Type B pancreatic cell (in vitro differentiated cells): ENCODE measurements around the gene CXCR5. TPM values are rescaled to one million over a fixed set of nuclear protein-coding genes. Genes with fewer than 3 reads are reported as not detected.

Experiments
- DNase-seq: peaks from one replicate; pipeline ENCODE4 v3.0.0; 2021; ENCODE audit warnings: mixed read lengths; ENCODE audit not compliant: unreplicated experiment; ENCODE audit errors: extremely low spot score
- H3K27ac Mint-ChIP-seq: 2 replicates; pipeline ENCODE4 v1.8.0; 2021; ENCODE audit warnings: mild to moderate bottlenecking, mixed read lengths
- H3K27me3 Mint-ChIP-seq: 2 replicates; pipeline ENCODE4 v1.8.0; 2021; ENCODE audit warnings: mixed read lengths
- H3K36me3 Mint-ChIP-seq: 2 replicates; pipeline ENCODE4 v1.8.0; 2021; ENCODE audit warnings: mixed read lengths
- H3K4me1 Mint-ChIP-seq: one replicate; pipeline ENCODE4 v1.8.0; 2021; ENCODE audit warnings: mixed read lengths; ENCODE audit not compliant: unreplicated experiment
- H3K4me3 Mint-ChIP-seq: 2 replicates; pipeline ENCODE4 v1.8.0; 2021; ENCODE audit warnings: mild to moderate bottlenecking, mixed read lengths
- H3K9me3 Mint-ChIP-seq: 2 replicates; pipeline ENCODE4 v1.8.0; 2021; ENCODE audit warnings: mixed read lengths
- total RNA-seq: library from RNA; stranded (reverse); gene quantifications from 2 replicates; pipeline ENCODE4 v1.2.1, GENCODE V29; 2021; ENCODE audit warnings: low replicate concordance
- TF ChIP-seq, protein P1 (sequence below): fragments of 200-600 bp; sonication (generic); conservative IDR thresholded peaks from 2 replicates; pipeline ENCODE4 v1.5.0; 2021; ENCODE audit warnings: antibody characterized with exemption, mild to moderate bottlenecking

The CXCR5 gene
- total RNA-seq, 1 donor from 2014 or later, result not detected

DNA sequence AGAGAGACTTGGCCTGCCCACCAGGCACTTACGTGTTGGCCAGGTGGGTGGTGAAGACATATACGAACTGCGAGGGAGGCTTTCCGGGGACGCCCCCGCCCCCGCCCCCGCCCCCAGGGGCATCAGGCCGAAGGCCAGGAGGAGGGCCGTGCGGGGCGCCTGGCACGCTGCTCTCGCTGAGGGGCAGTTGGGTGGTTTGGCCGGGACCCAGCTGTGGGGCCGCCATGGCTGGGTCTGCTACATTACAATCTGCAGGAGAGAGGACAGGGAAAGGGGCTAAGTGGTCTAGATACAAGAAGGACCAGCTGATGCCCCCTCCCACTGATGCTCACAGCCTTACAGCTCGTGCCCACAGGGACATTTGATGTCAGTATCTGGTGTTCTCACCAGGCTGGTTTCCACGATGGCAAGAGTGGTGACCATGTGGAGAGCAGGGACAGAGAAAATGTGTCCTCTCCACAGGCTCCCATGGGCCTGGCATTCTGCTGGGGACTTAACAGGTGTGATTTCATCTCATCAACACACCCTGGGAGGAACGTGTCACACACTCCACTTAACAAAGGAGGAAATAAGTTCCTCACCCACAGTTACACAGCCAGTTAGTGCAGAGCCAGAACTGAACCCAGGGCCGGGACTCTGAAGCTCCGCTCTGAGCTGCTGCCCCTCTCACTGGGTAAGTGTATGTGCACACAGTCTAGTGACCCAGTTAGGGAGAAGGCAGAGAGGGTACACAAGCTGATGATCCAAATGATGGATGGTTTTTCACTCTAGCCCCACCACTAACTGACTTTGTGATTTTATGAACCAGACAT, 19.7 kb downstream of the CXCR5 start:
- H3K4me3 Mint-ChIP-seq, result no peak overlapping the region
- H3K27ac Mint-ChIP-seq, result no peak overlapping the region

DNA sequence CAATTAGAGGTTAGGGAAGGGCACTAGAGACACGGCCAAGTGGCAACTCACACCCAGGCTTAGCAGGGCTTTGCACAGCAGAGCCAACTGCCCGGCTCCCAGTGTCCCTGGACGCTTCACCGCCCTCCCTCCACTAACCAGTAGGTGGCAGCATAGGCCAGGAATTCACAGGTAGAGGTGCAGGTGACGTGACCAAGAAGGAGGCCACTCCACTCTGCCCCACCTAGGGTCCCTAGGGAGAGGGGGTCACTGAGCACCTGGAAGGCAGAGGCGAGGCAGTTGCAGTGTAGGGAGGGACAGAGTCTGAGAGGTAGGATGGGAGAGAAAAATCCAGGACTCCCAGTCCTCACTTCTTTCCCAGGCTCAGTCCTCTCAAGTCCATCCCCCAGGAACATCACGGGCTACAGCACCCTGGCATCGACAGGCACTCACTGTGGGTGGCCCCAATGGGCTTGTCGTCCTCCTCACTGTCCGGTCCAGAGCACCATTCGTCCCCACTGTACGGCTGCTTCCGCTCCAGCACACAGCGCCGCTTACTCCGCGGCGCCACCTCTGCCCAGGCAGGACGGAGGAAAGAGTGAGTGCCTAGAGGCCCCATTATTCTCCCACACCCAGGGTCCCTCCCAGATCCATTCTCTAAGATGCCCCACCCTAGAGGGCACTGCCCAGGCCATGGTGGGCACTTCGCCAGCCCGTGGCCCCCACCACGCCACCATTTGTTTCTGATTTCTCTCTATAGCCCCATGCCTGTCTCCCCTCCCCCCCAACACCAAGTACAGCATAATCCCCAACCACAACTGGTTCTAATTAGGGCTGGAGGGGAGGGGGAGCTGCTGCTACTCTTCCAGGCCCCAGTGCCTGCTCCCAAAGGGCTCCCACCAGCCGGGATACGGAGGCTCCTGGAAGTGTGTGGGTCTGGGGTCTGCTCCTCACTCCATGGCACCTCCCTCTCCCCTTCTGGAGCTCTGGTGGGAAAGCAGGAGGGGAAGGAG, 23.7 kb downstream of the CXCR5 start:
- TF ChIP-seq, protein P1, sequence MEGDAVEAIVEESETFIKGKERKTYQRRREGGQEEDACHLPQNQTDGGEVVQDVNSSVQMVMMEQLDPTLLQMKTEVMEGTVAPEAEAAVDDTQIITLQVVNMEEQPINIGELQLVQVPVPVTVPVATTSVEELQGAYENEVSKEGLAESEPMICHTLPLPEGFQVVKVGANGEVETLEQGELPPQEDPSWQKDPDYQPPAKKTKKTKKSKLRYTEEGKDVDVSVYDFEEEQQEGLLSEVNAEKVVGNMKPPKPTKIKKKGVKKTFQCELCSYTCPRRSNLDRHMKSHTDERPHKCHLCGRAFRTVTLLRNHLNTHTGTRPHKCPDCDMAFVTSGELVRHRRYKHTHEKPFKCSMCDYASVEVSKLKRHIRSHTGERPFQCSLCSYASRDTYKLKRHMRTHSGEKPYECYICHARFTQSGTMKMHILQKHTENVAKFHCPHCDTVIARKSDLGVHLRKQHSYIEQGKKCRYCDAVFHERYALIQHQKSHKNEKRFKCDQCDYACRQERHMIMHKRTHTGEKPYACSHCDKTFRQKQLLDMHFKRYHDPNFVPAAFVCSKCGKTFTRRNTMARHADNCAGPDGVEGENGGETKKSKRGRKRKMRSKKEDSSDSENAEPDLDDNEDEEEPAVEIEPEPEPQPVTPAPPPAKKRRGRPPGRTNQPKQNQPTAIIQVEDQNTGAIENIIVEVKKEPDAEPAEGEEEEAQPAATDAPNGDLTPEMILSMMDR, result peak; percentile 96
- peak overlapping the region; percentile 82 for H3K27ac Mint-ChIP-seq

More for the DNA sequence above, 19.7 kb downstream of the CXCR5 start:
- DNase-seq, result no peak
- TF ChIP-seq, protein P1, result no peak
- Mint-ChIP-seq H3K27me3 (no peaks in the 10 kb centered on the region), H3K9me3 (no peaks in the 10 kb centered on the region), H3K36me3 (no peaks in the 10 kb centered on the region), H3K4me1 (peaks cover 17% of the 10 kb centered on the region)

DNA sequence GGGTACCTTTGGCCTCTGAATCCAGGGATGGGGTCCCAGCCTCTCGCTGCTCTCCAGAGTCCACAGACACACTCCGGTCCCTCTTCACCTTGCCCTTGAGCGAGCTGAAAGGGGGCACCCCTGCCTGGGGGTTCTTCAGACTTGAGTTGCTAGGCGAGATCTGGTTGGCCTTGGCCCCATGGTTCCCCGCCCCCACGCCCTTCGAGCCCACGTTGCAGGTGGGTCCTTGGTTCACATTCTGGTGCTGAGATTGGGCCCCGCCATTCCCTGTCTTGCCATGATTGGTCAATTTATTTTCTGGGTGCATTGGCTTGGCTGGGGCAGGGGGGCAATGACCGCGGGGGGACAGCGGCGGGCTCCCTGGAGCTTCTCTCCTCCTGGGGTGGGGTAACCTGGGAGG, 24.6 kb downstream of the CXCR5 start:
- Mint-ChIP-seq H3K36me3 (no peaks in the 10 kb centered on the region), H3K27ac (peak overlapping the region; percentile 82), H3K27me3 (no peaks in the 10 kb centered on the region), H3K4me3 (peak overlapping the region; percentile 77), H3K9me3 (no peaks in the 10 kb centered on the region), H3K4me1 (peaks cover 37% of the 10 kb centered on the region)
- DNase-seq, result no peak
- TF ChIP-seq, protein P1, result no peak

More for the DNA sequence above, 23.7 kb downstream of the CXCR5 start:
- no peaks in the 10 kb centered on the region for H3K36me3 Mint-ChIP-seq
- peak; percentile 92 for DNase-seq
- peak overlapping the region; percentile 77 for H3K4me3 Mint-ChIP-seq
- peaks cover 34% of the 10 kb centered on the region for H3K4me1 Mint-ChIP-seq
- no peaks in the 10 kb centered on the region for H3K9me3 Mint-ChIP-seq
- H3K27me3 Mint-ChIP-seq, result no peaks in the 10 kb centered on the region

DNA sequence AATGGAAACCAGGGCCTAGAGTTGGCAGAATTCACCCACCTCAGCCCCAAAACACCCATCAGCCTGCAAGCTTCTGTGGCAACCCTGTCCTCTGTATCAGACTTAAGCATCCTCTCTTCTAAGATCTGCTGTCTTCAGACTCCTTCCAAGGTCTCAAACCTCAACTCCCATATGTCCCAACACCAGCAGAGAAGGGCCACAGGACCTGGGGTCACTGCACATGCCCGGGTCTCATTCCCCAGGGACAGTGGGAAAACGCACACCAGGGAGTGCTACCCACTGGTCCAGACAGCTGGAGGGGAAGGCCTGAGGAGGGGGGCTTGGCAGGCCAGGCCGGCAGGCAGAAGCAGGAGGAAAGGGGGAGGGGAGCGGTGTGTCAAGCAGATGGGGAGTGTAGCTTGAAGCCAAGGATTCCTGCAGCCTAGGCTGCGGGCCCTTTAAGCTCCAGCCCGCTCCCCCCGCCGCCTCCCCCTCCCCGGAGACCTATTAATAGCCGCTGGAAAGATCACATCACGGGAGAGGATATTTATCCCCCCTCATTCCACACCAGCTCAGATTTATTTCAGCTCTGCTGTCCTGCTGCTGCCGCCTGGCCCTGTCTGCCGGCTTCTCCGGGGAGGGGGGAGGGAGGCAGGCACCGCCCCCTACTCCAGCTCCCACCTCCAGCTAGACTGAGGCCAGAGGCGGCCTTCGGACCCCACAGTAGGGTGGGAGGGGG, 25.4 kb downstream of the CXCR5 start:
- Mint-ChIP-seq H3K9me3 (no peaks in the 10 kb centered on the region), H3K27ac (peak overlapping the region; percentile 83), H3K4me3 (peak overlapping the region; percentile 82), H3K27me3 (no peaks in the 10 kb centered on the region), H3K36me3 (no peaks in the 10 kb centered on the region), H3K4me1 (peaks cover 37% of the 10 kb centered on the region)
- DNase-seq, result peak; percentile 80
- TF ChIP-seq, protein P1, result no peak
